ENCODE measurements around the gene NUDT16L1.
"Not testable (repeated sequence)": the region's sequence is repeated elsewhere in the genome, so short reads cannot be mapped to it uniquely, and the experiment has no call there.

The NUDT16L1 gene

GRCh38 chr16:4726616-4727015, 33.3 kb downstream of the NUDT16L1 start:
- no peak for DNase-seq

GRCh38 chr16:4728676-4729075, 35.3 kb downstream of the NUDT16L1 start:
- no peak for DNase-seq

GRCh38 chr16:4729876-4730275, 36.5 kb downstream of the NUDT16L1 start:
- DNase-seq: no peak

- DNase-seq: no peak
Observed at GRCh38 chr16:4733211-4733742, 39.9 kb downstream of the NUDT16L1 start.

- no peak for DNase-seq
Observed at GRCh38 chr16:4733747-4734062, 40.3 kb downstream of the NUDT16L1 start.

- peak; percentile 28 for DNase-seq
Observed at GRCh38 chr16:4734063-4734729, 40.8 kb downstream of the NUDT16L1 start, which contains the start of the genes ANKS3 and DNAAF8. ANKS3 (minus strand) TSS chr16:4734271; CDS start chr16:4730149, 4,122 bp downstream. DNAAF8 (plus strand) TSS chr16:4734537; CDS start chr16:4736515, 1,978 bp downstream.

- DNase-seq: no peak
Observed at GRCh38 chr16:4734730-4735535, 41.6 kb downstream of the NUDT16L1 start.

GRCh38 chr16:4736546-4736945, 43.2 kb downstream of the NUDT16L1 start:
- DNase-seq: no peak

- DNase-seq: no peak
Observed at GRCh38 chr16:4737545-4737944, 44.2 kb downstream of the NUDT16L1 start.

- DNase-seq: not testable (repeated sequence)
Observed at GRCh38 chr16:4738370-4738769, 45.0 kb downstream of the NUDT16L1 start.

GRCh38 chr16:4743226-4743878, 50.0 kb downstream of the NUDT16L1 start:
- DNase-seq: no peak

- DNase-seq: no peak
Observed at GRCh38 chr16:4744555-4745273, 51.4 kb downstream of the NUDT16L1 start.

- no peak for DNase-seq
Observed at GRCh38 chr16:4745274-4745569, 51.9 kb downstream of the NUDT16L1 start.
